ENCODE results near the gene HMCN1. TPM values are rescaled to one million over a fixed set of nuclear protein-coding genes. Genes with fewer than 3 reads are reported as not detected.
"Not testable (repeated sequence)": the region's sequence is repeated elsewhere in the genome, so short reads cannot be mapped to it uniquely, and the experiment has no call there.

The HMCN1 gene
- total RNA-seq, 1 experiment from 2014 or later, result 0.31 TPM

DNA sequence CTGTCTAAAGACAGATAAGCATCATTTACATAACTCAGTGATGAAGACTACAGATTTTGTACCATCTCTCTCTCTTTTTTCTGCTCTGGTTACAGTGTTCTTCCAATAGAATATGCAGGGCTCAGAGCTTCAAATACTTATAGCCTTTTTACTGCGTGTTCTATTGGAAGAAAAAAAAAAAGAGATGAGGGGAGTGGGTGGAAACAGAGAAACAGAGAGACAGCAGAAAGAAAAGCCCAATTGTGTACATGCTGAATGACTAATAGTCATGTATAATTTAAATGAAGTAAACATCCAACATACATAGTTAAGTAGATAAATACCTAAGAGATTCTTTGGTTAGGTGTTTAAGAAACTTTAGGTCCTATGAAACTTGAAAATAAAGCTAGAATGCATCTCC, 151.9 kb downstream of the HMCN1 start:
- Histone ChIP-seq H3K9me2 (ENCODE audit: insufficient read depth) (no peaks in the 10 kb centered on the region), H3K36me3 (ENCODE audit: low read depth) (no peaks in the 10 kb centered on the region), H3K27me3 (ENCODE audit: insufficient read depth, low read depth) (no peaks in the 10 kb centered on the region), H2AFZ (no peak overlapping the region), H3K4me2 (no peak overlapping the region), H3K4me1 (replicated peaks; ENCODE audit: insufficient read depth) (no peaks in the 10 kb centered on the region), H3K27ac (no peak overlapping the region), H3K4me3 (no peak overlapping the region), H3K9me3 (ENCODE audit: insufficient read depth, low read depth) (no peaks in the 10 kb centered on the region), H3F3A (ENCODE audit: insufficient read depth, low read depth) (no peaks in the 10 kb centered on the region), H4K20me1 (ENCODE audit: insufficient read depth) (no peaks in the 10 kb centered on the region), H3K79me2 (ENCODE audit: low read depth) (no peaks in the 10 kb centered on the region)
- BruUV-seq (replicated peaks), result no TSS peak
- TF ChIP-seq, protein P1, sequence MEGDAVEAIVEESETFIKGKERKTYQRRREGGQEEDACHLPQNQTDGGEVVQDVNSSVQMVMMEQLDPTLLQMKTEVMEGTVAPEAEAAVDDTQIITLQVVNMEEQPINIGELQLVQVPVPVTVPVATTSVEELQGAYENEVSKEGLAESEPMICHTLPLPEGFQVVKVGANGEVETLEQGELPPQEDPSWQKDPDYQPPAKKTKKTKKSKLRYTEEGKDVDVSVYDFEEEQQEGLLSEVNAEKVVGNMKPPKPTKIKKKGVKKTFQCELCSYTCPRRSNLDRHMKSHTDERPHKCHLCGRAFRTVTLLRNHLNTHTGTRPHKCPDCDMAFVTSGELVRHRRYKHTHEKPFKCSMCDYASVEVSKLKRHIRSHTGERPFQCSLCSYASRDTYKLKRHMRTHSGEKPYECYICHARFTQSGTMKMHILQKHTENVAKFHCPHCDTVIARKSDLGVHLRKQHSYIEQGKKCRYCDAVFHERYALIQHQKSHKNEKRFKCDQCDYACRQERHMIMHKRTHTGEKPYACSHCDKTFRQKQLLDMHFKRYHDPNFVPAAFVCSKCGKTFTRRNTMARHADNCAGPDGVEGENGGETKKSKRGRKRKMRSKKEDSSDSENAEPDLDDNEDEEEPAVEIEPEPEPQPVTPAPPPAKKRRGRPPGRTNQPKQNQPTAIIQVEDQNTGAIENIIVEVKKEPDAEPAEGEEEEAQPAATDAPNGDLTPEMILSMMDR (conservative IDR thresholded peaks at IDR 0.05), result no peak
- no peak for TF ChIP-seq EZH2 (IDR thresholded peaks at IDR 0.05; ENCODE audit: low read depth)
- POLR2A ChIA-PET (ENCODE audit: unreplicated experiment), result no interaction called here
- DNase-seq, result no peak
- intact Hi-C loops (cut with micrococcal nuclease; ENCODE audit: unreplicated experiment), result no loop called here
- CTCF ChIA-PET, result interaction anchor here (0.6 kb wide), 1 partner anchor 1189 kb away, joined by 3 read pairs; no protein-coding TSS in a partner anchor

DNA sequence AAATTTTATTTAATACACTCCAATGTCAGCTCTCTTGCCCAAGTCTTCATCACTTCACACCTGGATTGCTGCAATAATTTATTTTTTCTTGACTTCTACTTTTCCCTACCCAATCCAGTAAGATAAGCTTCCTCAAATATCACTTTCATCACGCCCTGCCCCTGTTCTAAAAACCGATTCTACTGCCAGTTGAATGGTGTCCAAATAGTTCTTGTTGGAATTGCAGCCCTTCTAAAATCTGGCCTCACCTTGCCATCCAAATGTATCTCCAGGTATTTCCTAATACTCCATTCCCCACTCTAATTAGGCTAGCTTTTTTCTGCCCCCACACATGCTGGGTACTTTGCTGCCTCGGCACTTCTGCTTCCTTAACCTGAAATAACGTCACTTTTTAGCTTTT, 152.5 kb downstream of the HMCN1 start:
- Histone ChIP-seq H4K20me1 (ENCODE audit: insufficient read depth) (no peaks in the 10 kb centered on the region), H2AFZ (0 out of 2 replicates have a peak overlapping the region, but pooled peaks have one; percentile 16), H3K4me2 (no peak overlapping the region), H3F3A (ENCODE audit: insufficient read depth, low read depth) (no peaks in the 10 kb centered on the region), H3K4me3 (no peak overlapping the region), H3K79me2 (ENCODE audit: low read depth) (no peaks in the 10 kb centered on the region), H3K27ac (no peak overlapping the region), H3K36me3 (ENCODE audit: low read depth) (no peaks in the 10 kb centered on the region), H3K9me2 (ENCODE audit: insufficient read depth) (no peaks in the 10 kb centered on the region), H3K9me3 (ENCODE audit: insufficient read depth, low read depth) (no peaks in the 10 kb centered on the region), H3K4me1 (replicated peaks; ENCODE audit: insufficient read depth) (no peaks in the 10 kb centered on the region), H3K27me3 (ENCODE audit: insufficient read depth, low read depth) (no peaks in the 10 kb centered on the region)
- ChIA-PET POLR2A (ENCODE audit: unreplicated experiment) (no interaction called here), CTCF (interaction anchor here (0.6 kb wide), 2 partner anchors 77 to 1190 kb away, joined by 3 to 4 read pairs; no protein-coding TSS in a partner anchor)
- no peak for DNase-seq
- intact Hi-C loops (cut with micrococcal nuclease; ENCODE audit: unreplicated experiment), result no loop called here
- BruUV-seq (replicated peaks), result no TSS peak
- TF ChIP-seq, protein P1 (conservative IDR thresholded peaks at IDR 0.05), result no peak
- TF ChIP-seq EZH2 (IDR thresholded peaks at IDR 0.05; ENCODE audit: low read depth), result no peak

DNA sequence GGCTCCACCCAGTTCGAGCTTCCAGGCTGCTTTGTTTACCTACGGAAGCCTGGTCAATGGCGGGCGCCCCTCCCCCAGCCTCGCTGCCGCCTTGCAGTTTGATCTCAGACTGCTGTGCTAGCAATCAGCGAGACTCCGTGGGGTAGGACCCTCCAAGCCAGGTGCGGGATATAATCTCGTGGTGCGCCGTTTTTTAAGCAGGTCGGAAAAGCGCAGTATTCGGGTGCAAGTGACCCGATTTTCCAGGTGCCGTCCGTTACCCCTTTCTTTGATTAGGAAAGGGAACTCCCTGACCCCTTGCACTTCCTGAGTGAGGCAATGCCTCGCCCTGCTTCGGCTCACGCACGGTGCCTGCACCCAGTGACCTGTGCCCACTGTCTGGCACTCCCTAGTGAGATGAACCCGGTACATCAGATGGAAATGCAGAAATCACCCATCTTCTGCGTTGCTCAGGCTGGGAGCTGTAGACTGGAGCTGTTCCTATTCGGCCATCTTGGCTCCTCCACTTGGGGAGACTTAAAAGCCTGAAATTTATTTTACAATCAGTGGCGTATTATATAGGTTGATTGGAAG, 158.7 kb downstream of the HMCN1 start:
- H3K4me2 ChIP-seq, result peak overlapping the region; percentile 76
- CTCF ChIA-PET, result not testable (repeated sequence)

More for the DNA sequence above, 158.7 kb downstream of the HMCN1 start:
- peaks cover 11% of the 10 kb centered on the region; the same call in 1 of the 2 replicates for H3F3A ChIP-seq (ENCODE audit: insufficient read depth, low read depth)
- H3K4me1 ChIP-seq (replicated peaks; ENCODE audit: insufficient read depth); H3K9me2 ChIP-seq (ENCODE audit: insufficient read depth); H4K20me1 ChIP-seq (ENCODE audit: insufficient read depth); H3K36me3 ChIP-seq (ENCODE audit: low read depth); H3K27me3 ChIP-seq (ENCODE audit: insufficient read depth, low read depth); POLR2A ChIA-PET (ENCODE audit: unreplicated experiment); intact Hi-C loops (cut with micrococcal nuclease; ENCODE audit: unreplicated experiment); H3K79me2 ChIP-seq (ENCODE audit: low read depth); BruUV-seq (replicated peaks); H3K9me3 ChIP-seq (ENCODE audit: insufficient read depth, low read depth): not testable (repeated sequence)
- peak in 1 of 2 experiments; percentile 50 for DNase-seq
- peak overlapping the region; percentile 72 for H3K4me3 ChIP-seq
- peak overlapping the region; percentile 57 for H3K27ac ChIP-seq
- H2AFZ ChIP-seq, result peak overlapping the region; percentile 93
